OCI-LY7 (cell line): ENCODE measurements around the gene PTCH2.

ENCODE experiments used
- EZH2phosphoT487 ChIP-seq: fragments of 200-600 bp; sonication (generic); IDR thresholded peaks from 2 replicates; pipeline ENCODE4 v1.6.1; 2018; ENCODE audit warnings: low read depth, borderline replicate concordance, mild to moderate bottlenecking, mixed run types, antibody characterized with exemption, low read length, moderate library complexity, mixed read lengths
- TF ChIP-seq, protein P1 (sequence below): fragments of 200-600 bp; sonication (generic); conservative IDR thresholded peaks from 2 replicates; pipeline ENCODE4 v1.5.1; 2014; ENCODE audit warnings: mild to moderate bottlenecking, antibody characterized with exemption, low read length, moderate library complexity, mixed read lengths

GRCh38 chr1:44842486-44842861, 579 bp downstream of the PTCH2 start:
- TF ChIP-seq, protein P1, sequence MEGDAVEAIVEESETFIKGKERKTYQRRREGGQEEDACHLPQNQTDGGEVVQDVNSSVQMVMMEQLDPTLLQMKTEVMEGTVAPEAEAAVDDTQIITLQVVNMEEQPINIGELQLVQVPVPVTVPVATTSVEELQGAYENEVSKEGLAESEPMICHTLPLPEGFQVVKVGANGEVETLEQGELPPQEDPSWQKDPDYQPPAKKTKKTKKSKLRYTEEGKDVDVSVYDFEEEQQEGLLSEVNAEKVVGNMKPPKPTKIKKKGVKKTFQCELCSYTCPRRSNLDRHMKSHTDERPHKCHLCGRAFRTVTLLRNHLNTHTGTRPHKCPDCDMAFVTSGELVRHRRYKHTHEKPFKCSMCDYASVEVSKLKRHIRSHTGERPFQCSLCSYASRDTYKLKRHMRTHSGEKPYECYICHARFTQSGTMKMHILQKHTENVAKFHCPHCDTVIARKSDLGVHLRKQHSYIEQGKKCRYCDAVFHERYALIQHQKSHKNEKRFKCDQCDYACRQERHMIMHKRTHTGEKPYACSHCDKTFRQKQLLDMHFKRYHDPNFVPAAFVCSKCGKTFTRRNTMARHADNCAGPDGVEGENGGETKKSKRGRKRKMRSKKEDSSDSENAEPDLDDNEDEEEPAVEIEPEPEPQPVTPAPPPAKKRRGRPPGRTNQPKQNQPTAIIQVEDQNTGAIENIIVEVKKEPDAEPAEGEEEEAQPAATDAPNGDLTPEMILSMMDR, result no peak
- no peak for TF ChIP-seq EZH2phosphoT487
